ENCODE data around the gene RGS6.

- no peak for TF ChIP-seq POLR2A (IDR thresholded peaks at IDR 0.05; ENCODE audit: low read depth, low read length)
- TF ChIP-seq POLR2AphosphoS5 (IDR thresholded peaks at IDR 0.05; ENCODE audit: low read depth, low read length) = no peak
- TF ChIP-seq TAF1 (IDR thresholded peaks at IDR 0.05; ENCODE audit: borderline replicate concordance, low read depth, low read length) = no peak
Measured at GRCh38 chr14:72554401-72554800, 622.2 kb downstream of the RGS6 start.

All from GM12892 (cell line).